GM18873 (cell line): ENCODE measurements around the gene ANKRD63.

ENCODE experiments used
- ATAC-seq: cut with Tn5 transposase; IDR thresholded peaks from one replicate; pipeline ENCODE4 v1.9.1; 2021; ENCODE audit warnings: mild to moderate bottlenecking, moderate library complexity, moderate number of reproducible peaks; ENCODE audit not compliant: unreplicated experiment, low FRiP score

Gene ANKRD63

DNA sequence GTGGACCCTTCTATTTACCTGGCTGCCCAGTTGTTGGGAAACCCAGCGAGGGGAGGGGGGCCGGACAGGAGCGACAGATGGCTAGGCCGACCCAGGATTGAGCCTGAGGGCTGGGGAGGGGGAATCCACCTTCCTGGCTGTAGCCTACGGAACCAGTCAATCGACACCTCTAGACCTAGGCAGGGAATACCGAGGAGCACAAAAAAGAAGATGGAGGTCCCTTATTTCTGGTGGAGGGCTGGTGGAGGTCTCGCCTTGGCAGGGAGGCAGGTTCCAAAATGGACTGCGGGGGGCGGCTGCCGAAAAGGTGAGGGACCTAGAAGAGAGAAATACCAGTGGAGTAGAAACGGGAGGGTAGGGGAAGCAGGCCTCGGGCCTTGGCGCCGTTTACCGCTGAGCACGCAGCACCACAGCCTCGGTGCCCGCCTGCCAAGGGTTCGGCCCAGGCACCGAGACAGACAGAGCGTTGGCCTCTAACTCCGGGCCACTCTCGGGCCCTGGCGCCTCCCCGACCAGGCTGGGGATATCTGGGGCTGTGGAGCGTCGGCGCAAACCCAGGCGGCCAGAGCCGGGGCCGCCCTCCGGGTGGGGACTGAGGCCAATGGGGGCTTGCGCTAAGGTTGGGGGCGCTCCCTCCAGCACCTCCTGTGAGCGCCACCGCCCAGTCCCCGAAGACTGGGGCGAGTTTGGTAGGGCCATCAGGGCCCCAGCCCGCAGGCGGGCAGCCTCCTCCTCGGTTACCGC, 1.6 kb downstream of the ANKRD63 start:
- ATAC-seq = no peak

GRCh38 chr15:40280260-40281056, 2.4 kb downstream of the ANKRD63 start:
- no peak for ATAC-seq

DNA sequence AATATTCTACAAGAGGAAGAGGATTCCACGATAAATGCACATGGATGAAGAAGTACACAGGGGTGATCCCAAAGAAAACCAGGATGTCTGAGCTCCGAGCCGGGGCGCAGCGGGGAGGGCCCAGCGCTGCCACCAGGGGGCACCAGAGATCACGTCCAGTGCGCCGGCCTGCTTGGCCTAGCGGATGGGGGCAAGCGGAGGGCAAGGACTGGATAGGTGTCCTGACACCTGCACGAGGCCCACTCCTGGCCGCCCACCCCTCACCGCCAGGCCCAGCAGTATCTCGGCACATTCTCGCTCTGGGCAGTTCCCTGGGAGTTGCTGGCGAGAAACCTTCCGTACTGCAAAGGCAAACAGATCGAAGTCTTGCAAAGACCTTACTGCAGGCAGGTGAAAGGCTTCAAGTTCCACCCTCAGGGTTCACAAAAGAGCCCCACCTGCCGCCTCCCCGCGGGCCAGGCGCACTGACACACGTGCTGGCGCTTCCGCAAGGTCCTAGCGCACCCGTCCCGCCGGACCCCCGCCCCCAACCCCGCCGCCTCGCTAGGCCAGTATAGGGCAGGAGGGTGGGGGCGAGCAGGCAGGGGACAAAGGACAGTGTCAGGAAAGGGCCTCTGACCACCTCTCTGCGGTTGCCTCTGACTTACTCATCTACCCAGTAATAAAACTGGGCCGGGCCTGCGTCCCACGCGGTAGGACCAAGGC, 3.3 kb downstream of the ANKRD63 start:
- ATAC-seq = no peak

GRCh38 chr15:40278026-40278425, 4.8 kb downstream of the ANKRD63 start:
- no peak for ATAC-seq

DNA sequence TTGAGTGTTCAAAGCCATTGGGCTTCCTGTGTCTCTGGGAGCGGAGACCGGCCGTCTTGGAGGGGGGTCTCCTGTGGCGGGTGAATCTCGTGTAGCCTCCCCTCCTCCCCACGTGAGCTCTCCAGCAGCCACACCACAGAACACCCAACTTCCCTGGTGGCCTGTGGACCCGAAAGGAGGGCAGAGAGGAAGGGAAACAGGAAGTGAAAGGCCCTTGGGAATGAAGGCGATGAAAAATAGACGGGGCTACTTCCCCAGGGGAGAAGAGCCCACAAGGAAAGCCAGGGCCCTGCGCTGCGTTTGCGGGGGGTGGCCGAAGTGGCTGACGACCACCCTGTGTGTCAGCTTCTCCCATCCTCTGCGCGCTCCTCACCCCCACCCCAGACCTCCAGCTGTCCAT, 5.4 kb downstream of the ANKRD63 start:
- ATAC-seq = no peak

- ATAC-seq = no peak
Measured at GRCh38 chr15:40276927-40277326, 5.9 kb downstream of the ANKRD63 start.

- no peak for ATAC-seq
Measured at GRCh38 chr15:40275954-40276353, 6.9 kb downstream of the ANKRD63 start.

GRCh38 chr15:40275523-40275922, 7.3 kb downstream of the ANKRD63 start:
- ATAC-seq = no peak

GRCh38 chr15:40274350-40275274, 8.3 kb downstream of the ANKRD63 start:
- no peak for ATAC-seq

GRCh38 chr15:40273428-40273827, 9.4 kb downstream of the ANKRD63 start:
- ATAC-seq = no peak

DNA sequence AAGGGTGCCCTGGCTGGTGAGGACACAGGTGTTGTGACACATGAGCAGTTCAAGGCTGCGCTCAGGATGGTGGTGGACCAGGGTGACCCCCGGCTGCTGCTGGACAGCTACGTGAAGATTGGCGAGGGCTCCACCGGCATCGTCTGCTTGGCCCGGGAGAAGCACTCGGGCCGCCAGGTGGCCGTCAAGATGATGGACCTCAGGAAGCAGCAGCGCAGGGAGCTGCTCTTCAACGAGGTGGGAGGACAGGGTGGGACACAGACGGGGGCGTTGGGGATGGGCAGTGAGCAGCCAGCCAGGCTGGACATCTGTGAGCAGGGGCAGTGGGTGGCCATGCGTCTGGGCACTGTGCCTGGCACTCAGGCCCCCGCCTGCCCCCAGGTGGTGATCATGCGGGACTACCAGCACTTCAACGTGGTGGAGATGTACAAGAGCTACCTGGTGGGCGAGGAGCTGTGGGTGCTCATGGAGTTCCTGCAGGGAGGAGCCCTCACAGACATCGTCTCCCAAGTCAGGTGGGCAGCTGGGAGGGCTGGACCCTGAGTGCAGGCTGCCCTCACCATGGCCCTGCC, 10.3 kb downstream of the ANKRD63 start:
- ATAC-seq = no peak

DNA sequence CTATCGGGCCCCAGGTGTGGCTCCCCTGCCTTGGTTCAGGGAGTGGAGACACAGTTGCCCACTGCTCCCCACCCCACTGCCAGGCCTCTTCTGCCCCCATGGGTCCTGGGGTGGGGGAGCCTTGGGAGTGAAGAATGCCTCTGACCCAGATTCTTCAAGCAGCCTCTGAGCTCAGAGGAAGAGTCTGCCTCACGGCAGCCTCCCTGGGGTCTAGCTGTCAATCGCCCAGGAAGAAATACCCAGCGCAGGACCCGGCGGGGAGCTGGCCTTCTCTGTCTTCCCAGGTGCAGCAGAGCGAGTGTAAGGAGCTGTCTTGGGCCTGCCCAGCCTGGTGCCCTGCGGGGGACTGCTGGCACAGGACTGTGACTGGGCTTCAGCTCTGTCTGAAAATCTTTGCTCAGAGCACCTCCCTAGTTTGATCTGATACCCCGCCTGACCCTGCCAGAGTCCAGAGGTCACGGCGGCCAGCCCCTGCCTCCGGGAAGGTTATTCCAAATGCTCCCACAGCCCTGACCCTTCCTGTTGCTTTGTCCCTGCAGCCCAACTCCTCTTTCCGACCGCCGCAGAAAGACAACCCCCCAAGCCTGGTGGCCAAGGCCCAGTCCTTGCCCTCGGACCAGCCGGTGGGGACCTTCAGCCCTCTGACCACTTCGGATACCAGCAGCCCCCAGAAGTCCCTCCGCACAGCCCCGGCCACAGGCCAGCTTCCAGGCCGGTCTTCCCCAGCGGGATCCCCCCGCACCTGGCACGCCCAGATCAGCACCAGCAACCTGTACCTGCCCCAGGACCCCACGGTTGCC, 11.0 kb downstream of the ANKRD63 start:
- ATAC-seq = no peak

DNA sequence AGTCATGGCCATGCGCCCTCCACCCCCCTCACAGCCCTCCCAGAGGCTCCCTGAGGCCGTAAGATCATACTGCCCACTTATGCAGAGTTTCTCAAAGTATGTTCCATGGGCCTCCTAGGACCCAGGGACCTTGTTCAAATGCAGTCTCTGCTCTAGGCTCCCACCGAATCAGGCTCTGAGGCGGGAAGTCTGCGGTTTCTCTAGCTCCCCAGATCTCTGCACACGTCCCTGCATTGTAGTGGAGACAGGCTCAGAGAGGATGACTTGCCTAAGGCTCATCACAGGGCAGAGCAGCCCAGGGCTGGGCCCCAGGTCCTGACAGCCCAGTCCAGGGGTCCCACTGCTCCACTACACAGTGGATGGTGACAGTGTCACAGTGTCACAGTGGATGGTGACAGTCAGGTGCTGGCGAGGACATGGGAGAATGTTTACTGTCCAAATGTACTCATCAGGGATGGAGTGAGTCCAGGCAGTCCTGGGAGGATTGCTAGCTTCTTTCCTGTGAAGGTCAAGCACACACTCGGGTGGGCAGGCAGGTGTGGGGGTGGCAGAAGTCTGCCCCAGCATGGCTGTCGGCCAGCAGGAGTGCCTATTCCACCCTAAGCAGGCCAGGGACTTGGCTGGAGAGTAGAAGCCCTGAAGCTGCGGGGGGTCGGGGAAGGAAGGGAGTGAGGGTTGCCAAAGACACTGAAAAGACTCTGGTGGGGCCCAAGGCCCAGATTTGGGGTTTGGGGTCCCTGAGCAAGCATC, 12.4 kb downstream of the ANKRD63 start:
- no peak for ATAC-seq

GRCh38 chr15:40269604-40270003, 13.3 kb downstream of the ANKRD63 start:
- ATAC-seq = no peak

DNA sequence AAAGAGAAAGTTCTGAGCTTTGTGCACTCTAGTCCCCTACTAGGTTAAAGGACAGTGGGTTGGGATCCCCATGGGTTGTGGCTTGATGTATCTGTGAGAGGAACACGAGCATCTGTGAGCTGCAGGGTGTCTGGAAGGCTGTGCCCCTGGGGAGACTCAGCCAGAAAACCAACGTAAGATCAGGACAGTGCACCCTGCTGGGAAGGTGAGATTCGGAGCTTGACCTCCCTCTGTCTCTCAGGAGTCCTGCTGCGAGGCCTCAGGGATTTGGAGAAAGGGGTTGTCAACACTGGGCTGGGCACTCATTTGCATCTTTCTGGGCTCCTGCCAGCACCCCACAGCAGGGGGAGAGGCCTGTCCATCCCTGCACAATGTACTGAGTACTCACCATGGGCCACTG, 15.2 kb downstream of the ANKRD63 start:
- ATAC-seq = no peak

GRCh38 chr15:40266828-40267304, 16.0 kb downstream of the ANKRD63 start:
- no peak for ATAC-seq

GRCh38 chr15:40265875-40266274, 17.0 kb downstream of the ANKRD63 start:
- no peak for ATAC-seq

- ATAC-seq = no peak
Measured at GRCh38 chr15:40265355-40265754, 17.5 kb downstream of the ANKRD63 start.
